ENCODE results near the gene ESR1.
"Not testable (repeated sequence)": the region's sequence is repeated elsewhere in the genome, so short reads cannot be mapped to it uniquely, and the experiment has no call there.

ESR1 gene

DNA sequence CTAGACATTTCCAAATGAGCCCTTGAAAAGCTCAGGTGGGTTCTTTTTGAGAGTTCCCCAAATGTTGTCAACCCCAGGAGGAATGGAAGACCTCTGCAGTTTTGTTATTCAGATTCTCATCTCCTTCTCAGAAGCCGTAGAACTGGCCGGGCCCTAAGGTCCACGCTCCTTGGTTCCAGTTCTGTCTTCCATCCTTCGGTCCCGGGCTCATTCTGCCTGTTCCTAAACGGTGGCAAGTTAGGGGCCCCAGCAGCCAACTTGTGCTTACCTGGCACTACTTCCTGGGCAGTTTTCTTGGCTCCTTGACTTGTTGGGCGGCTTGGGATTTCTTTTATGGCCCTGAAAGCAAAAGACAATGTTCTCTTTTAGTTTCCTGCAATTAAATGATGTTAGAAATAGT, 6.4 kb downstream of the ESR1 start:
- no peak for DNase-seq (ENCODE audit: low read depth)

DNA sequence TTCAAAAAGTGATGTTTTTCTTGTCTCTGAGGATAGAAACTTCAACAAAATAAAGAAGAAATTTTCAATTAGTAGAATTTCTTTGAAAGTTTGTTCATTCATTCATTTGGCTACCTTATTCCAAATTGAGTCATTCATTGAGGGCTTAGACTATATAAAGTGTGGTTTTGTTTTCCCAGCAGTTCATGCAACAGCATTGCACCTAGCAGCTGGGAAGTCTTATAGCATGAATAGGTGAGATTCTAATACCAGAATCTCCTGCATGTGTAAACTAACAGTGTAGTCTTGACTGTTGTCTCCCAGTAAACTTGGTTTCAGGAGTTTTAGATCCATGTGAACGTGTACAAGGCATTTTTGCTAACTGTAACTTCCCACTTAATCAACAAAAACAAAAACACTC, 7.1 kb downstream of the ESR1 start:
- DNase-seq (ENCODE audit: low read depth): no peak

DNA sequence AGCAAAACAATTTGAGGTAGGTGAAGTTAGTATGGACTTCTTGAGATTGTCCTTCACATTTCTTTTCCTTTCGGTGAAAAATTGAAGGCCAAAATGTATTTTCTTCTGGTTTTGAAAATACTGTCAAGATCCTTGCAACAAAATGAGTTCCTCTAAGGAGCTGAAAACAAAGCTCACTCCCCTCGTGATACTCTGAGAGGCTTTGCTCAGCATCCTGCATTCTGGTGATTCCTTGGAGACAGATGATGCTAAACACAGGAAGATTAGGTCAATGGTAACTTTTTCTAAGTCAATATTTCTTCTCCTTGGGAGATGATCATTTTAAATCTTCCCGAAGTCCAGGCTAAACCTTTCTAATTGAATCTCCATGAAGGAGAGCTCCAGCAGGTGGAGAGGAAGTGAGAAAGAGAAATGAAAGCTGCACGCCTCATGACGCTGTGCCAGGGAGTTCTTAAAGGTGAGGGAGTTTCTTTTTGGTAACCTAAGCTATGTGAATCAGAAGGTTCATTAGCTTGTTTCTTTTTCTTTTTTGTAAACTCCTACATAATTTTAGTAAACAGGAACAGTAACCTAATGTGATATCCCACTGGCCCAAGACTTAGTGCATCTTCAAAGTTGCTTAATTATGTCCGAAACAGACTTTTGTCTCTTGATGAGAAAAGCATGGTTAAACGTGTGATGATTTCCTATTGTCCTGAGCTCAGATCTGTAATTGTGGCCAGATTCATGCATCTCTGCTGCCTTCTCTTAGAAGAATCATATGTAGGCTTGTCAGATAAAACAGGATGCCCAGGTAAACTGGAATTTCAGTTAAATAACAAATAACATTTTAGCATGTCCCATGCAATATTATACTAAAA, 15.0 kb downstream of the ESR1 start:
- DNase-seq (ENCODE audit: low read depth): no peak

DNA sequence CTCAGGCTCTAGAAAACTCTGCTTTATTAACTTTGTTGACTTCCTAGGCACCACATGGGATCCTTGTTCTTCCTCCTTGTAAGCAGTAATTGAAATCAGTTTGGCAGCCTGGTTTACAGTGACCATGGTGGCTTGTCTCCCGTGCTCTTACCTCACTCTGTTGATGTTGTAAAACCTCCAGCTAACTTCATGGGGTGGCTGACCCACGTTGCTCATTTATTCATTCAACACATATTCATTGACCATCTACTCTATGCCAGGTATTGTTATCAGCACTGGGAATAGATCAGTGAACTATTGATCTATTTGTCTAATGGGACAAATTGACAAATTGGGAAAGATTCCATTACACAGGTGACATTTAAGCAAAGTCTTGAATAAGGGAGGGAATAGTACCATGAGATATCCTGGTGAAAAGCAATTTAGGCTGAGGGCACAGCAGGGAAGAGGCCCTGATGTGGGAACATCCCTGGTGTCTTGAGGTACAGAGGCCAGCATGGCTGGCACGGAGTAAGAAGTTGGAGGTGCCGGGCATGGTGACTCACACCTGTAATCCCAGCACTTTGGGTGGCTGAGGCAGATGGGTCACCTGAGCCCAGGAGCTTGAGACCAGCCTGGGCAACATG, 19.1 kb downstream of the ESR1 start:
- DNase-seq (ENCODE audit: low read depth): no peak

DNA sequence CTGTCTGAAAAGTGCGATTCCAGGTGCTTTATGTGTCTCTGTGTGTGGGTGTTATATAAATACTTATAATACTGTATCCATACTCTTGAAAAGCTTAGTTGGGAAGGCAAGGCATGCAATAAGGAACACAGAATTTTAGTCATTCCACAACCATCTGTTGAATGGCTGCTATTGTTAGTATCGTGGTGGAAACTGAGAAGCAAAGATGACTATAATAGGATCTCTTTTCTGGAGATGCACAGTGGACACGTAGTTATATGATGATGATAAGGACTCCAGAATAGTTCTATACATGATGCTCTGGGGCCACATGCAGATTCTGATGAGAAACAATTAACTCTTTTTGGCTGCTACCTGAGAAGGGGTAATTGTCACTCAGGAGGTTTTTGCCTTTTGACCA, 25.2 kb downstream of the ESR1 start:
- DNase-seq (ENCODE audit: low read depth): no peak

DNA sequence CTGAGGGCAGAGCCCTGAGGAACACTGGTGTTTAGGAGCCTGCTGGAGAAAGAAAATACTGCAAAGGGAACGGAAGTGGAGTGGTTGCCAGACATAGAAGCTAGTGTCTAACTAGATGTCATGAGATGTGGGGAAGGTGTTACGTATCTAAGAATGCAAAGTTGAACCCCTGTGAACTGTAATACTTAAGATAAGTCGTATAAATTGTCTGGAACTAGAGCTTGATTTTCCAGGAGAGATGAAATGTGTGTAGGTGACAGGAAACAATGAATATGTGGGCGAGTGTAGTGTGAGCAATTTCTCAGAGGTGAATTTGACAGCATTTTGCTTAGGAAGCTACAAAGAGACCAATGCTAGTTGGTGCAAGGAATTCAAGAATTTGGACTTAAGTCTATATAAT, 27.9 kb downstream of the ESR1 start:
- no peak for DNase-seq (ENCODE audit: low read depth)

DNA sequence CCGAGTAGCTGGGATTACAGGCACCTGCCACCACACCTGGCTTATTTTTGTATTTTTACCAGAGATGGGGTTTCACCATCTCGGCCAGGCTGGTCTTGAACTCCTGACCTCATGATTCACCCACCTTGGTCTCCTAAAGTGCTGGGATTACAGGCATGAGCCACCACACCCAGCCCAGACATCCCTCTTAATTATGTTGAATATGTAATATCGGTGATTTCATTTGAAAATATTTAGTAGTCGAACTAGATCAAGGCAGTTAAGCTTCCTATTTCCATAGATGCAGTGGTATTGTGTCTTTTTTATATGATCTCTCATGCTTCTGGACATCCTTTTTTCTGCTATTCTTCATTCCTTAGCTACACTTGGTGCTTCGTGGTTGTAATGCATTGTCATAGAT, 29.7 kb downstream of the ESR1 start:
- DNase-seq (ENCODE audit: low read depth): no peak

DNA sequence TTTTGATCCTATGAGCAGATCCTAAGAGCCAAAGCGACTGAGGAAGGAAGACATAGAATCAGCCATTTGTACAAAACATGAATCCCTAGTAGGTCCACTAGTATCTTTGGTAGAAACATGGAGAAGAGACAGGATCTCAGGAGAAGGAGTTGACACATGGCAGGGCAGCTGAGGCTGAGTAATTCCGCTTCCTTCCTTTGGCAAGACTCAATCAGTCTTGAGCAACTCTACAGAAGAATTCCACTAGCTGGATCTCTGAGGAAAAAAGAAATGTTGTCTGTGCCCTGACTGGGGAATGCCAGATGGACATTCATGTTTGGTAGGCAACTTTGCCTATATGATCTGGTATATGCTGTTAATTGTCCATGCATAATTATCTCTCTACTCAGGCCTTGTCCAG, 35.3 kb downstream of the ESR1 start:
- no peak for DNase-seq (ENCODE audit: low read depth)

DNA sequence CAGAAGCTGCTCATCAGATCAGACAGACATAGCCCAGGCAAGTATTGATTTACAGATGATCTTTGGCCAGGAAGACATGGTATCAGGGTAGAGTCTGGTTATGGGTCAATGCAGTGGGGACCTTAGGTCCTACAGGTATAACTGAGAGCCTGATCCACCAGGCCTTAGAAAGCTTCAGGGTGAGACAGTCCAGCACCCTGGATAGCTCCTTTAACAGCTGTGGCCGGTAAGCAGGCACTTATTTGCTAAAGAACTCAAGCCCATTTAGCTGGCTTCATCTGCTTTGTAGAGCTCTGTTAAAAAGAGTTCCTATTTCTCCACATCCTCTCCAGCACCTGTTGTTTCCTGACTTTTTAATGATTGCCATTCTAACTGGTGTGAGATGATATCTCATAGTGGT, 39.6 kb downstream of the ESR1 start:
- DNase-seq (ENCODE audit: low read depth): no peak

DNA sequence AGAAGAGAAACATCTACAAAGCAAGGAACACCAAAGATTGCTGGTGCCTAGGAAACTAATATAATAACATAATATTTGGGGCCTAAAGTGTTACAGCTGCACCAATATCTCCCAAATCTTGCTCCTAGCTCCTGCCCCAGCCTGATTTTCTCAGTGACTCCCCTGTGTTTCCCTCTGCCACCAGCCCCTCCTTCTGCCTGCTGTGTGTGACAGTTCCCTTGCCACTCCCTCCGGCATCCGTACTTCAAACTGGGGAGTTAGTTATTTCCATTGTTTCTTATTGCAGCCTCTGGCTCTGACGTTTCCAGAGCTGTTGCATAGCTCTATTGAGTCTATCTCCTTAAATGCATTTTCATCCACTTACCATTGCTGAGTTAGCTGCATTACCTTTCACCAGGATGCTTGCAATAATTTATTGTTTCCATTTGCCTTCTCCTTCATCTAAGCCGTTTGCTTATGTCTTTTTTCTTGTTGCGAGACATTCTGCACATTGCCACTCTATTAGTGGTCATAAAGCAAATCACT, 43.1 kb downstream of the ESR1 start:
- DNase-seq (ENCODE audit: low read depth): no peak

DNA sequence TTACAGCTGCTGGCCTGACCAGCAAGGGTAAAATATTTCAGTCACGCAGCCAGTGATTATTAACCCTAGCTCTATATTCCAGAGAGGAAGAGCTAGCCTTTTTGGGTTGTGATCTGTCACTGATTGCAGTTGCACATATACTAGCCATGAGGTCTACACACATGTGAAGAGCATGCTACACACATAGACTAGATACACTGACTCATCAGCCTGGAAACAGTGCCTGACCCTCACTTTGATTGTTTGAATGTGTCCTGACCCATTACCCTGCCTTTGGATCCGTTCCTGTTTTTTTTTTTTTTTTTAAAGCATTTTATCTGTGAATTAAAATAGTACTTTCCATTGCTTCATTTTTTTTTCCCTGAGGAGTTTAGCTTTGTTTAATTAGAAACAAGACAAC, 50.8 kb downstream of the ESR1 start:
- no peak for DNase-seq (ENCODE audit: low read depth)

DNA sequence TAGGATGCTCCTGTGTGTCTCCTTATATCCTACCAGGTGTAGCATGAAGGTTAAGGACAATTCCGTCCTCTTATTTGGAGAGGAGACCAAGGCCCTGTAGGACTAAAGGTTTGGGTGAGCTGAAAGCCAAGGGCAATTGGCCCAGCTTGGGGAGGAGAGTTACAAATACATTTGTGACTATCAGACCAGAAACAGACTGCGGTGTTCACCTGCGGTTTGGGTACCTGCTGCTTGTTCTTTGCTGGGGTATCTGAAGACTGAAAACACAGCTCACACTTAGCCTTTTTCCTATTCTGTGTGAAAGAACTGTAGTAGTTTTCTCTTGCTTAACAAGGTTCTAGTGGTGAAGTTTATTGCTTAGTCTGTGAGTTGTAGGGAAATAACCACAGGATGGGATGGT, 55.0 kb downstream of the ESR1 start:
- DNase-seq (ENCODE audit: low read depth): no peak

DNA sequence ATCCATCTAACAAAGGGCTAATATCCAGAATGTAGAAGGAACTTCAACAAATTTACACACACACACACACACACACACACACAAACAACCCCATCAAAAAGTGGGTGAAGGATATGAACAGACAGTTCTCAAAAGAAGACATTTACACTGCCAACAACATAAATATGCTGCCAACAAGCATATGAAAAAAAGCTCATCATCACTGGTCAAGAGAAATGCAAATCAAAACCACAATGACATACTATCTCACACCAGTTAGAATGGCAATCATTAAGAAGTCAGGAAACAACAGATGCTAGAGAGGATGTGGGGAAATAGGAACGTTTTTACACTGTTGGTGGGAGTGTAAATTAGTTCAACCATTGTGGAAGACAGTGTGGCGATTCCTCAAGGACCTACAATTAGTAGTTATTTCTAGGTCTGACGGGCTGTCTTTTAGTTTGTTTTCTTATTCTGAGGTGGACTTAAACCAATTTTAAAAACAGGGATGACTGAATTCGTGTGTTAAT, 59.9 kb downstream of the ESR1 start:
- DNase-seq (ENCODE audit: low read depth): not testable (repeated sequence)

DNA sequence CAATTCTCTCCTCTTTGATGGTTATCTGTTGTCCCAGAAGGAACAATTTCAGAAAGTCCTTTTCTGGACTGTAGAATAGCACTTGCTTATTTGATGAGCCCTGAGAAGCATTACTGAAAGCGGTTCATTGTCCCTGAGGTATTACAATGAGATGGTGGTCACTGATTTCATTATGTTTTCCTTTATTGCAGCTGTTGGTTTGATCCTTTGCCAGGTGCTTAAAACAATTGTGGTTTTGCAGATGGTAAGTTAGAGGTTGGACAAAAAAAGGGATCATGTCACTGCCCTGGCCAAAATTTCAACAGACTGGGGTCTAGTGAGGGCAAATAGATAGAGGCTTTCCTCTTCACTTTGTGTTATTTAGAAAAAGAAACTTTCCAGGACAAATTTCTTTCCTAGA, 61.9 kb downstream of the ESR1 start:
- no peak for DNase-seq (ENCODE audit: low read depth)

DNA sequence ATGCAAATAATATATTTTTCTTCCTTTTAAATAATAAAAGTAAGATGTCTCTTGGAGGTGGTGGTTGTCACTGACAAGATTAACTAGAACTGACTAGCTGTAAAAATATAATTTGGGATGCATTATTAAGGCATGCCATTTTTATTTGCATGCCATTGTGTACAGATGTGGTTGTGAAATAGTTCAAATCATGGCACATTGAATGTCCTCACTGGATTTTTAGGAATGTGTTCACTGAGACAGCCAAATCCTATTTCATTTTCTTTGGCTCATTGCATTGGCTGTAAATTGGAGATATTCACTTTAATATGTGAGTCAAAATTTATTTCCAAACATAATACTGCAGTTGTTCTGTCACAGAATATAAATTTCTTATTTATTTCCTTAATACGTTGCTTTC, 62.3 kb downstream of the ESR1 start:
- no peak for DNase-seq (ENCODE audit: low read depth)

DNA sequence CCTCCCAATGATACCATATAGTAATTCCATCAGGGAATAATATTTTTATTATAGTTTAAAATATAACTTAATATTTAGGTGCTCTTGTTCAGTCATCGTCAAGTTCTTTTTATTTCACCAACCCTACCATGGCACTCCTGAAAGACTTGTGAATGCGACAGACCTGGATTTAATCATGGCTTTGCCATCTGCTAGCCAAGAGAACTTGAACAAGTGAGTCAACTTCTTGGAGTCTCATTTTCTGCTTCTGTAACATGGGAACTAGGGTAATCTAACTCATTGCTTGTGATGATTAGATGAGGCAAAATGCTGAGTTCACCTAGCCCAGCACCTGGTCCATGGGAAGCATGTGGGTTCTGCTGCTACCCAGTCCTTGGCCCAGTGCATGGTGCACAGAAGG, 62.9 kb downstream of the ESR1 start:
- no peak for DNase-seq (ENCODE audit: low read depth)

DNA sequence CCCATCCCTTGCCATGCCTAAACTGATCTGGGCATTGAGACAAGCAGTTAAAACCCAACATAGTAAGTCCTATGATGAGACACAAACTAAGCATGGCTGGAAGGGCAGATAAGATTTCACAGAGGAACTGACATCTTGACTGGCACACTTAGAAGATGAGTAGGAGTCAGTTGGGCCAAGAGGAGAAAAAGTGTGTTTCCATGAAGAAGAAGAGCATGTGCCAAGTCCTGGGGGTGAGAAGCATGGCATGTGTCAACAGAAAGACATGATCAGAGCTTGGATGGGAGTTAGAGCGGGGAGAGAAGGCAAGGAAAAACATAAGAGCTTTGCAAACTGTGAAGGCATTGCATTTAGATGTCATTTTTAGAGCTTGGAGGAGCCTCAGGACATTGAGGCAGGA, 68.0 kb downstream of the ESR1 start:
- DNase-seq (ENCODE audit: low read depth): no peak

DNA sequence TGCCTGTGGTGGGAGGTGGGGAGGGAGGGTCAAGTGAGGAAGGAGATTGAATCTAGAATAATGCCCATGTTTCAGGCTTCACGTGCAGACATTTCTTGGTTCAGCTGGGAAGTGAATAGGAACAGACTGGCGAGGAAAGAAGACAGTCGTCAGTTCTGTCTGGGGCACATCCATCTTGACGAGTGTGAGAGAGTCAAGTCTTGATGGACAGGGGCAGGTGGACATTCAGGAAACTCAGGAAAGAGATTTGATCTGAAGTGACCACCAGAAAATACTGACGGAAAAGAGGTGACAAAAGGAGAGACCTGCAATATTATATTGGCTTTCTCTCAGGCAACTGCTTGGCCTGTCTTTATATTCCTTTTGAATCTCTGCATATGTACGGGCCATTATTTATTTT, 68.6 kb downstream of the ESR1 start:
- no peak for DNase-seq (ENCODE audit: low read depth)

DNA sequence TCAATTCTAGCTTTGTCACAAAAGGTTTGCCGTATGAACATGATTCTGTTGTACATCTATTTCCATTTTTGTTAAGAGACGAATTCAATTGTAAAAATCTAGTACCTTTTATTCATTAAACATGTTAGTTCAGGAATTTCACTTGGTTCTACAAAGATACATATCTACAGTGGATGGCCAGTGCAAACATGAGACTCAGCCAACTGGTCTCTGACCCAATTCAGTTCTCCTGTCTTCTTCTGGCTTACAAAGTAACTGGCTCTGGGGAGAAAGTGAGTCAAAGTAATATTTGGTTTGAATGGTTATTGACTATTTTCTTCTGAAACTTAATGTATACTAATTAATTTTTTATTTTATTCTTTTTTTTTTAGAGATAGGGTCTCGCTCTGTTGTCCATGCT, 70.0 kb downstream of the ESR1 start:
- no peak for DNase-seq (ENCODE audit: low read depth)

DNA sequence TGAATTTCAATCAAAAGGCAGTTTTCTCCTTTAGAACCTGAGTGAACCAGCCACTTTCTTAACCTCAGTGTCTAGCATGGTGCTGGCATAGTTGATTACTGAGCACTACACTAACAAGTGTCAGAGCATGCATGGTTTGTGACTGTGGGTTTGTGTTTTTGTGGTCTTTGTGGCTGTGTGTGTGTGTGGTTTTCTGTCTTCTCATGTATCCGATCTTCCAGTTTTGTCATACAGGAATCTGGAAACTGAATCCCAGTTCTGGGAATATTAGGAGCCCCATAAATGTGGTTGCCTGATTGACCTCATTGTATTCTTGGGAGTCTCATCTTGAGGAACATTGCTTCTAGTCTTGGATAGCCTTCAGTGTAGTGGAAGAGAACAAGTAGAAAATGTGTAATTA, 73.7 kb downstream of the ESR1 start:
- DNase-seq (ENCODE audit: low read depth): no peak

DNA sequence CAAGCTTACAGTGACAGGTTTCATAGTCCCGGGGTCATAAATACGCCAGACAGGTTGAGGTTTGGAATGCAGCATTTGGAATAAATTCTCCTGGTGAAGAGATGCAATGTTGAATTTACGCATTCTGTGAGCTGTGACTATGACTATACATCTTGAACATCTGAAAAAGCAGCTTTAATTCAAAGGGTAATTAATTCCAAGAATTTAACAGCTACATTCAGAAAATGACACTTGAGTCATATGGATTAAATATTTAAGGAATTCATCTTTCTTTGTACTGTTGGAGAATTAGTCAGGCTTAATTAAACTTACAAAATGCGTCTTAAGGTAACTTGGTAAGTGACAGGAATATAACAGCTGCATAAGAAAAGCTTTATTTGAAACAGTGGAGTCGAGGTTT, 74.7 kb downstream of the ESR1 start:
- no peak for DNase-seq (ENCODE audit: low read depth)

DNA sequence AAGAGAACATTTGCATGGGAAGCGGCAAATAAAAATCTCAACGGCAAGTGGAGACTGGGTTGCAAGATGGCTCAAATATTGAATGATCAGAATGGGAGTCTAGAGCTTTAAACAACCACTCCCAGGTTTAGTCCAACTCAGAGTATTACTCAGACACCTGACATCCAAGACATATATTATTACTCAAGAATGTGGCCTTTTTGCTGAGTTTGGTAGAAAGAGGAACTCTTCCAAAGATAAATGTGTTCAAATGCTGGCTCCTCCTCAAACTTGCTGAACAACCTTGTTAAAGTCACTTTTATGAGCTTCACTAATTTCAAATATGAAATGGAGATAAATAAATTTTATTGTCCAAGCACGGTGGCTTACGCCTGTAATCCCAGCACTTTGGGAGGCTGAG, 77.8 kb downstream of the ESR1 start:
- no peak for DNase-seq (ENCODE audit: low read depth)

DNA sequence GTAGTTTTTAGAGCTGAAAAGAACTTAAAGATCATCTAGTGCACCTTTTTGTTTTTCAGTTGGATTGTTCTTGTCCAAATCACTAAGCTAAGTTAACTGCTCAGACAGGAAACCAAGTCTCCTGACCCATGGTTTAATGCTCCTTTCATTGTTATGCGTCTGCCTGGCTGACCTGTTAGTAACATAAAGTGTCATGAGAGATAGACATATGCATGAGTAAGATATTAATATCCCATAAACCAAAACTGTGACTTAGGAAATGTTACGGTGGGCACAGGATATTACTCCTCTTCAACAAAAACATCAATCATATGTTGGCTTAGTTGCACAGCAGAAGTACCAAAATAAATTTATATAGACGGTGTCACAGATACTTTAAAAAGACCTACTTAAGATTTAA, 84.0 kb downstream of the ESR1 start:
- no peak for DNase-seq (ENCODE audit: low read depth)
